ENCODE measurements around the gene COPS2.

GRCh38 chr15:49199666-49200065 is 44.3 kb upstream of the COPS2 start:
- TF ChIP-seq CTCF (IDR thresholded peaks at IDR 0.05) (no peak), POLR2A (IDR thresholded peaks at IDR 0.05) (no peak)
